Calu3 (cell line): ENCODE results near the gene EDAR. TPM values are rescaled to one million over a fixed set of nuclear protein-coding genes. Genes with fewer than 3 reads are reported as not detected.

ENCODE experiments used
- BruUV-seq: library from RNA; stranded (reverse); fragments of 400-500 nt; replicated peaks from 2 replicates; lab custom pipeline; 2021; lab: Mats Ljungman, UMichigan
- CTCF ChIA-PET: fragments of 300-600 bp; sonication (Branson Sonifier 250); formaldehyde crosslinking; loops from one replicate; lab custom pipeline; 2022; ENCODE audit warnings: antibody characterized with exemption; lab: Charles Lee
- DNase-seq: peaks from one replicate; pipeline ENCODE4 v3.0.0; 2022
- H3K27ac Mint-ChIP-seq: one replicate; pipeline ENCODE4 v1.8.0; 2022; ENCODE audit warnings: mixed read lengths; ENCODE audit not compliant: unreplicated experiment
- H3K27me3 Mint-ChIP-seq: one replicate; pipeline ENCODE4 v1.8.0; 2022; ENCODE audit warnings: mixed read lengths; ENCODE audit not compliant: unreplicated experiment
- H3K36me3 Mint-ChIP-seq: one replicate; pipeline ENCODE4 v1.8.0; 2022; ENCODE audit warnings: mild to moderate bottlenecking, moderate library complexity, mixed read lengths; ENCODE audit not compliant: insufficient read depth, unreplicated experiment
- H3K4me1 Mint-ChIP-seq: one replicate; pipeline ENCODE4 v1.8.0; 2022; ENCODE audit warnings: mild to moderate bottlenecking, low read depth, mixed read lengths; ENCODE audit not compliant: unreplicated experiment
- H3K4me3 Mint-ChIP-seq: one replicate; pipeline ENCODE4 v1.8.0; 2022; ENCODE audit warnings: mild to moderate bottlenecking, low read depth, moderate library complexity, mixed read lengths; ENCODE audit not compliant: unreplicated experiment
- H3K9me3 Mint-ChIP-seq: one replicate; pipeline ENCODE4 v1.8.0; 2022; ENCODE audit warnings: low read depth, mixed read lengths; ENCODE audit not compliant: unreplicated experiment
- intact Hi-C: fragments of 100-400 bp; cut with micrococcal nuclease; formaldehyde crosslinking; loops from one replicate; pipeline ENCODE4 v1.10.0; 2022; ENCODE audit not compliant: unreplicated experiment
- total RNA-seq: library from RNA; stranded (reverse); gene quantifications from 2 replicates; pipeline ENCODE4 v1.2.3, GENCODE V29; 2022
- TF ChIP-seq, protein P1 (sequence below): fragments of 200-600 bp; IDR thresholded peaks from one replicate; pipeline ENCODE4 v1.8.0; 2022; ENCODE audit warnings: antibody characterized with exemption; ENCODE audit not compliant: unreplicated experiment

Gene EDAR
- total RNA-seq, 1 experiment from 2014 or later, result not detected

DNA sequence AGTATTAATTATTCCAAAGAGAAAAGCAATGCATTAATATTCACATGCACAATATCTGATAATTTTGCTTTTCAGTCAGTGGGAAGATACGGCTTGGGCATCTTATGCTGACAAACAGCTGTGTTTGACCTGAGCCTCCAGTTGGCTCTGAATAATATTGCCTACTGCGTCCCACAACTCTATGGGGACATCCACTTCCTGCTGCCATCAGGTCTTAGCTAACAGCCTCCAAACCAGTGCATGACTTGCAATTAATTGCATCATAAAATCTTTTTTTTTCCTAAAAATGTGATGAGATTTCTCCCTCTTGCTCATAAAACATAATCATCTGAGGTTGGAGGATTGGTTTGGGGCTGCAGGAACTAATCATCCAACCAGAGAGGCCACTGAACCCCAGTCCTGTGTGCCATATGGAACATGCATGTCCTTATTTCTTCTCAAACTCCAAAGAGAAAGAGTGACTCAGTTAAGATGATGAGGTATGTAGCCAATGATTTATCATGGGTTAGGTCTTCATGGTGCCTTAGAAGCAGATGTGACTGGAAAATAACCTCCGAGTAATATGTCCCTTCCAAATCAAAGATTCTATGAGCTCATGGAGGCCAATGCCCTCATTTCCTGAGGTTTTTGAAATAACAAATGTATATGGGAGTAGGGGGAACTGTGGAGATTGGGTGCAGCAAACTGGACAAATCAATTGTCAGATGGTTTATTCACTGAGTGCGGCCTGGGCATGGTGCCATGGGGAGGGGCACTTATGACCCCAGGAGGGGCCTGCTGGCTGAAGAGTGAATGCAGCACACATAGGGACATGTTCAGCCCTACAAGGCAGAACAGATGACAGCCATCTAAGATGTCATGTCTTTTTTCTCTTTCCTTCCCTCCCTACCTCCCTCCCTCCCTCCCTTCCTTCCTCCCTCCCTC is 39.4 kb downstream of the EDAR start:
- Mint-ChIP-seq H3K36me3 (no peaks in the 10 kb centered on the region), H3K4me3 (no peak overlapping the region), H3K27me3 (peaks cover 60% of the 10 kb centered on the region), H3K9me3 (peaks cover 8% of the 10 kb centered on the region), H3K4me1 (no peaks in the 10 kb centered on the region), H3K27ac (no peak overlapping the region)
- intact Hi-C loops, result no loop called here
- CTCF ChIA-PET, result no interaction called here
- no TSS peak for BruUV-seq
- TF ChIP-seq, protein P1, sequence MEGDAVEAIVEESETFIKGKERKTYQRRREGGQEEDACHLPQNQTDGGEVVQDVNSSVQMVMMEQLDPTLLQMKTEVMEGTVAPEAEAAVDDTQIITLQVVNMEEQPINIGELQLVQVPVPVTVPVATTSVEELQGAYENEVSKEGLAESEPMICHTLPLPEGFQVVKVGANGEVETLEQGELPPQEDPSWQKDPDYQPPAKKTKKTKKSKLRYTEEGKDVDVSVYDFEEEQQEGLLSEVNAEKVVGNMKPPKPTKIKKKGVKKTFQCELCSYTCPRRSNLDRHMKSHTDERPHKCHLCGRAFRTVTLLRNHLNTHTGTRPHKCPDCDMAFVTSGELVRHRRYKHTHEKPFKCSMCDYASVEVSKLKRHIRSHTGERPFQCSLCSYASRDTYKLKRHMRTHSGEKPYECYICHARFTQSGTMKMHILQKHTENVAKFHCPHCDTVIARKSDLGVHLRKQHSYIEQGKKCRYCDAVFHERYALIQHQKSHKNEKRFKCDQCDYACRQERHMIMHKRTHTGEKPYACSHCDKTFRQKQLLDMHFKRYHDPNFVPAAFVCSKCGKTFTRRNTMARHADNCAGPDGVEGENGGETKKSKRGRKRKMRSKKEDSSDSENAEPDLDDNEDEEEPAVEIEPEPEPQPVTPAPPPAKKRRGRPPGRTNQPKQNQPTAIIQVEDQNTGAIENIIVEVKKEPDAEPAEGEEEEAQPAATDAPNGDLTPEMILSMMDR, result no peak
- no peak for DNase-seq

DNA sequence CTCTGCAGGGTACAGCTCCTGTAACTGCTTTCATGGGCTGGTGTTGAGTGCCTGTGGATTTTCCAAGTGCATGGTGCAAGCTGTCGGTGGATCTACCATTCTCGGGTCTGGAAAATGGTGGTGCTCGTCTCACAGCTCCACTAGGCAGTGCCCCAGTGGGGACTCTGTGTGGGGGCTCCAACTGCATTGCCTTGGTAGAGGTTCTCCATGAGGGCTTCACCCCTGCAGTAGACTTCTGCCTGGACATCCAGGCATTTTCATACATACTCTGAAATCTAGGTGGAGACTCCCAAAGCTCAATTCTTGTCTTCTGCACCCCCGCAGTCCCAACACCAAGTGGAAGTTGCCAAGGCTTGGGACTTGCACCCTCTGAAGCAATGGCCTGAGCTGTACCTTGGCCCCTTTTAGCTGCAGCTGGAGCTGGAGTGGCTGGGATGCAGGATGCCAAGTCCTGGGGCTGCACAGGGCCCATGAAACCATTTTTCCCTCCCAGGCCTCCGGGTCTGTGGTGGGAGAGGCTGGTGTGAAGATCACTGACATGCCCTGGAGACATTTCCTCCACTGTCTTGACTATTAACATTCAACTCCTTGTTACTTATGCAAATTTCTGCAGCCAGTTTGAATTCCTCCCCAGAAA is 41.6 kb downstream of the EDAR start:
- DNase-seq, result no peak
- H3K9me3 Mint-ChIP-seq, result peaks cover 8% of the 10 kb centered on the region

DNA sequence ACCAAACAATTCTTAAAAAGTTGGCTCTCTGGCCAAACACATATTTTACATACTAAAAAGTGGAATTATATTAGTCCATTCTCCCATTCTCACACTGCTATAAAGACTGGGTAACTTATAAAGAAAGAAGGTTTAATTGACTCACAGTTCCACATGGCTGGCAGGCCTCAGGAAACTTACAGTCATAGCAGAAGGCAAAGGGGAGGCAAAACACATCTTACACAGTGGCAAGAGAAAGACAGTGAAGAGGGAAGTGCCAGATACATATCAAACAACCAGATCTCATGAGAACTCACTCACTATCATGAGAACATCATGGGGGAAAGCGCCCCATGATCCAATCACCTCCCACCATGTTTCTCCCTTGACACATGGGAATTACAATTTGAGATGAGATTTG is 42.6 kb downstream of the EDAR start:
- CTCF ChIA-PET, result no interaction called here

More for the DNA sequence above, 41.6 kb downstream of the EDAR start:
- Mint-ChIP-seq H3K27me3 (peaks cover 44% of the 10 kb centered on the region), H3K4me3 (no peak overlapping the region), H3K36me3 (no peaks in the 10 kb centered on the region), H3K4me1 (no peaks in the 10 kb centered on the region), H3K27ac (no peak overlapping the region)
- no TSS peak for BruUV-seq
- TF ChIP-seq, protein P1, result no peak
- intact Hi-C loops, result no loop called here
- CTCF ChIA-PET, result no interaction called here

DNA sequence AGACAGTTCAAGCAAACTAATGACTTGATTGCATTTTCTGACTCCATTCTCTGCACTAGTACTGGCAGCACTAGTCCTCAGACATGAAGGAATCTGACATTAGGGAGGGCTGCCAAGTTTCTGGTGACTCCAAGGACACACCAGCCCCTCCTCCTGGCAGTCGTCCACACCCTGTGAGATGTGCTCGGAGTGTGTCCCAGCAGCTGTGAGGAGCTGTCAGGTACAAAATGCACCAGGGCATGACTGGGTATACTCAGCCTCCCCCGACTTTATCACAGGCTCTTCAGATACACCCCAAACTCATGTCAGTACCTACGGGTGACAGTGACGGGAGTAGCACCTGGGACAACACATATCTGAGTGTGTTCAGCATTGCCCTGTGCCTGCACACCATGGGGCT is 43.1 kb downstream of the EDAR start:
- H3K4me3 Mint-ChIP-seq, result no peak overlapping the region
- H3K9me3 Mint-ChIP-seq, result peaks cover 5% of the 10 kb centered on the region
- H3K27ac Mint-ChIP-seq, result no peak overlapping the region
- BruUV-seq, result no TSS peak
- H3K4me1 Mint-ChIP-seq, result no peaks in the 10 kb centered on the region
- peaks cover 38% of the 10 kb centered on the region for H3K27me3 Mint-ChIP-seq
- intact Hi-C loops, result no loop called here
- TF ChIP-seq, protein P1, result no peak
- DNase-seq, result no peak
- CTCF ChIA-PET, result no interaction called here
- H3K36me3 Mint-ChIP-seq, result no peaks in the 10 kb centered on the region

More for the DNA sequence above, 42.6 kb downstream of the EDAR start:
- no peaks in the 10 kb centered on the region for H3K4me1 Mint-ChIP-seq
- no peak overlapping the region for H3K27ac Mint-ChIP-seq
- no peak overlapping the region for H3K4me3 Mint-ChIP-seq
- peaks cover 5% of the 10 kb centered on the region for H3K9me3 Mint-ChIP-seq
- no TSS peak for BruUV-seq
- intact Hi-C loops, result no loop called here
- DNase-seq, result no peak
- H3K36me3 Mint-ChIP-seq, result no peaks in the 10 kb centered on the region
- TF ChIP-seq, protein P1, result no peak
- peaks cover 38% of the 10 kb centered on the region for H3K27me3 Mint-ChIP-seq
